HG03095 (cell line): ENCODE results near the gene HPDL.
"Not testable (repeated sequence)": the region's sequence is repeated elsewhere in the genome, so short reads cannot be mapped to it uniquely, and the experiment has no call there.

ENCODE experiments used
- ATAC-seq: cut with Tn5 transposase; IDR thresholded peaks from one replicate; pipeline ENCODE4 v1.9.1; 2021; ENCODE audit warnings: moderate library complexity; ENCODE audit not compliant: unreplicated experiment

Gene HPDL

GRCh38 chr1:45326627-45327623 is at the start of gene HPDL:
Gene HPDL, plus strand, starts transcription at chr1:45326895. Its CDS starts 254 bp downstream, at chr1:45327149.
- ATAC-seq, result no peak

GRCh38 chr1:45282351-45282750 is 44.3 kb upstream of the HPDL start:
- ATAC-seq, result no peak

- ATAC-seq, result not testable (repeated sequence)
These were observed 41.8 kb upstream of the HPDL start for GRCh38 chr1:45284858-45285257.

GRCh38 chr1:45286521-45286920 is 40.2 kb upstream of the HPDL start:
- ATAC-seq, result not testable (repeated sequence)

GRCh38 chr1:45291002-45291401 is 35.7 kb upstream of the HPDL start:
- ATAC-seq, result not testable (repeated sequence)

- no peak for ATAC-seq
These were observed 35.0 kb upstream of the HPDL start for GRCh38 chr1:45291716-45292115.

- ATAC-seq, result no peak
These were observed 28.9 kb upstream of the HPDL start for GRCh38 chr1:45297666-45298356.

- no peak for ATAC-seq
These were observed 27.4 kb upstream of the HPDL start for GRCh38 chr1:45299296-45299695.

GRCh38 chr1:45299981-45300668 is 26.6 kb upstream of the HPDL start:
- no peak for ATAC-seq

GRCh38 chr1:45300669-45300997 is 26.1 kb upstream of the HPDL start:
- no peak for ATAC-seq

- ATAC-seq, result no peak
These were observed 24.1 kb upstream of the HPDL start for GRCh38 chr1:45302505-45303150.

GRCh38 chr1:45303520-45304310 is 23.0 kb upstream of the HPDL start:
- ATAC-seq, result peak; percentile 64

- ATAC-seq, result peak; percentile 1
These were observed 22.2 kb upstream of the HPDL start for GRCh38 chr1:45304311-45305081.

GRCh38 chr1:45305231-45305630 is 21.5 kb upstream of the HPDL start:
- no peak for ATAC-seq

GRCh38 chr1:45306319-45306718 is 20.4 kb upstream of the HPDL start:
- ATAC-seq, result no peak

GRCh38 chr1:45306905-45307304 is 19.8 kb upstream of the HPDL start:
- ATAC-seq, result no peak

GRCh38 chr1:45314266-45314665 is 12.4 kb upstream of the HPDL start:
- ATAC-seq, result no peak

- ATAC-seq, result no peak
These were observed 9.5 kb upstream of the HPDL start for GRCh38 chr1:45317166-45317565.

- ATAC-seq, result no peak
These were observed 6.9 kb upstream of the HPDL start for GRCh38 chr1:45319761-45320160.
